Measurements from ENCODE around the gene PRXL2C. TPM values are rescaled to one million over a fixed set of nuclear protein-coding genes. Genes with fewer than 3 reads are reported as not detected.

PRXL2C gene
- total RNA-seq, 1 experiment from 2014 or later, result 8.5 TPM

- H3K4me1 ChIP-seq (replicated peaks; ENCODE audit: insufficient read depth), result peaks cover 31% of the 10 kb centered on the region
- H4K20me1 ChIP-seq (ENCODE audit: insufficient read depth), result peaks cover 10% of the 10 kb centered on the region
- peak overlapping the region; percentile 93 for H2AFZ ChIP-seq
- intact Hi-C loops (cut with micrococcal nuclease; ENCODE audit: unreplicated experiment), result loop anchor here (1.0 to 10.0 kb wide), 3 partner anchors 202 to 1115 kb away; partner anchors contain the start of gene ZNF367
- no peaks in the 10 kb centered on the region for H3K27me3 ChIP-seq (ENCODE audit: insufficient read depth, low read depth)
- H3F3A ChIP-seq (ENCODE audit: insufficient read depth, low read depth), result peaks cover 18% of the 10 kb centered on the region; the same call in 1 of the 2 replicates
- TF ChIP-seq EZH2 (IDR thresholded peaks at IDR 0.05; ENCODE audit: low read depth) (no peak), CTCF (conservative IDR thresholded peaks at IDR 0.05) (no peak)
- peak overlapping the region; percentile 95 for H3K4me2 ChIP-seq
- no peaks in the 10 kb centered on the region; the same call in 1 of the 2 replicates for H3K9me2 ChIP-seq (ENCODE audit: insufficient read depth)
- BruUV-seq (replicated peaks), result no TSS peak
- DNase-seq, result no peak
- no peaks in the 10 kb centered on the region for H3K9me3 ChIP-seq (ENCODE audit: insufficient read depth, low read depth)
- ChIA-PET CTCF (no interaction called here), POLR2A (ENCODE audit: unreplicated experiment) (interaction anchor here (0.6 kb wide), 1 partner anchor 201 kb away, joined by 3 read pairs; no protein-coding TSS in a partner anchor)
- H3K36me3 ChIP-seq (ENCODE audit: low read depth), result 0 out of 2 replicates have a peak, but pooled peaks cover 3% of the 10 kb centered on the region
- H3K27ac ChIP-seq, result peak overlapping the region; percentile 67
- H3K4me3 ChIP-seq, result peak overlapping the region; percentile 74
- H3K79me2 ChIP-seq (ENCODE audit: low read depth), result peaks cover 36% of the 10 kb centered on the region
Measured at GRCh38 chr9:96620181-96620514, 35.0 kb downstream of the PRXL2C start.

GRCh38 chr9:96619491-96620180 is 35.5 kb downstream of the PRXL2C start, which contains the start of gene CDC14B:
Gene CDC14B, minus strand, starts transcription at chr9:96619843. Its CDS starts 465 bp downstream, at chr9:96619378.
- H3F3A ChIP-seq (ENCODE audit: insufficient read depth, low read depth), result peaks cover 23% of the 10 kb centered on the region
- ChIA-PET POLR2A (ENCODE audit: unreplicated experiment) (interaction anchor here (0.6 kb wide), 2 partner anchors 24 to 200 kb away, joined by 3 to 5 read pairs; no protein-coding TSS in a partner anchor), CTCF (interaction anchor here (0.9 kb wide), 1 partner anchor 36 kb away, joined by 4 read pairs; no protein-coding TSS in a partner anchor)
- TF ChIP-seq CTCF (conservative IDR thresholded peaks at IDR 0.05), result no peak
- no peak for TF ChIP-seq EZH2 (IDR thresholded peaks at IDR 0.05; ENCODE audit: low read depth)
- H3K9me2 ChIP-seq (ENCODE audit: insufficient read depth), result no peaks in the 10 kb centered on the region; the same call in 1 of the 2 replicates
- peak within 1 kb of the TSS; percentile 95 for H3K4me2 ChIP-seq
- DNase-seq, result peak; percentile 96 to 98
- 0 out of 2 replicates have a peak, but pooled peaks cover 3% of the 10 kb centered on the region for H3K36me3 ChIP-seq (ENCODE audit: low read depth)
- intact Hi-C loops (cut with micrococcal nuclease; ENCODE audit: unreplicated experiment), result loop anchor here (1.0 to 10.0 kb wide), 4 partner anchors 53 to 1115 kb away; partner anchors contain the start of gene ZNF367
- BruUV-seq (replicated peaks), result no TSS peak
- H3K9me3 ChIP-seq (ENCODE audit: insufficient read depth, low read depth), result no peaks in the 10 kb centered on the region
- peaks cover 36% of the 10 kb centered on the region for H3K4me1 ChIP-seq (replicated peaks; ENCODE audit: insufficient read depth)
- H2AFZ ChIP-seq, result peak within 1 kb of the TSS; percentile 93
- peak within 1 kb of the TSS; percentile 67 for H3K27ac ChIP-seq
- H3K4me3 ChIP-seq, result peak within 1 kb of the TSS; percentile 88
- H3K27me3 ChIP-seq (ENCODE audit: insufficient read depth, low read depth), result no peaks in the 10 kb centered on the region
- peaks cover 10% of the 10 kb centered on the region for H4K20me1 ChIP-seq (ENCODE audit: insufficient read depth)
- peaks cover 40% of the 10 kb centered on the region for H3K79me2 ChIP-seq (ENCODE audit: low read depth)

GRCh38 chr9:96619124-96619465 is 36.0 kb downstream of the PRXL2C start:
- H4K20me1 ChIP-seq (ENCODE audit: insufficient read depth), result peaks cover 10% of the 10 kb centered on the region
- peaks cover 42% of the 10 kb centered on the region for H3K4me1 ChIP-seq (replicated peaks; ENCODE audit: insufficient read depth)
- intact Hi-C loops (cut with micrococcal nuclease; ENCODE audit: unreplicated experiment), result loop anchor here (1.0 kb wide), 1 partner anchor 53 kb away; no protein-coding TSS in a partner anchor
- no peaks in the 10 kb centered on the region for H3K9me3 ChIP-seq (ENCODE audit: insufficient read depth, low read depth)
- H3K79me2 ChIP-seq (ENCODE audit: low read depth), result peaks cover 45% of the 10 kb centered on the region
- POLR2A ChIA-PET (ENCODE audit: unreplicated experiment), result interaction anchor here (0.6 to 0.7 kb wide), 3 partner anchors 23 to 256 kb away, joined by 5 to 15 read pairs (median 5); no protein-coding TSS in a partner anchor
- H3K9me2 ChIP-seq (ENCODE audit: insufficient read depth), result no peaks in the 10 kb centered on the region; the same call in 1 of the 2 replicates
- DNase-seq, result peak in 1 of 2 experiments; percentile 6
- H3F3A ChIP-seq (ENCODE audit: insufficient read depth, low read depth), result peaks cover 26% of the 10 kb centered on the region
- H3K27ac ChIP-seq, result no peak overlapping the region
- H3K4me3 ChIP-seq, result peak overlapping the region; percentile 88
- BruUV-seq (replicated peaks), result no TSS peak
- TF ChIP-seq EZH2 (IDR thresholded peaks at IDR 0.05; ENCODE audit: low read depth) (no peak), CTCF (conservative IDR thresholded peaks at IDR 0.05) (no peak)
- CTCF ChIA-PET, result interaction anchor here (0.9 kb wide), 1 partner anchor 37 kb away, joined by 4 read pairs; no protein-coding TSS in a partner anchor
- peak overlapping the region; percentile 82 for H2AFZ ChIP-seq
- no peaks in the 10 kb centered on the region for H3K27me3 ChIP-seq (ENCODE audit: insufficient read depth, low read depth)
- H3K36me3 ChIP-seq (ENCODE audit: low read depth), result 0 out of 2 replicates have a peak, but pooled peaks cover 3% of the 10 kb centered on the region
- peak overlapping the region; percentile 95 for H3K4me2 ChIP-seq
